Nephron progenitor cell (in vitro differentiated cells): Measurements from ENCODE around the gene NKIRAS1.
"Not testable (repeated sequence)": the region's sequence is repeated elsewhere in the genome, so short reads cannot be mapped to it uniquely, and the experiment has no call there.

Source experiments
- DNase-seq: peaks from one replicate; pipeline ENCODE4 v3.0.0; 2021
- H3K27ac Mint-ChIP-seq: 2 replicates; pipeline ENCODE4 v1.8.0; 2021; ENCODE audit warnings: mild to moderate bottlenecking, moderate library complexity, mixed read lengths
- H3K27me3 Mint-ChIP-seq: 2 replicates; pipeline ENCODE4 v1.8.0; 2021; ENCODE audit warnings: mild to moderate bottlenecking, low read depth, mixed read lengths; ENCODE audit not compliant: poor library complexity
- H3K36me3 Mint-ChIP-seq: 2 replicates; pipeline ENCODE4 v1.8.0; 2021; ENCODE audit warnings: low read depth, mixed read lengths
- H3K4me1 Mint-ChIP-seq: 2 replicates; pipeline ENCODE4 v1.8.0; 2021; ENCODE audit warnings: mixed read lengths
- H3K4me3 Mint-ChIP-seq: 2 replicates; pipeline ENCODE4 v1.8.0; 2021; ENCODE audit warnings: mild to moderate bottlenecking, moderate library complexity, mixed read lengths
- H3K9me3 Mint-ChIP-seq: 2 replicates; pipeline ENCODE4 v1.8.0; 2021; ENCODE audit warnings: mild to moderate bottlenecking, moderate library complexity, mixed read lengths
- TF ChIP-seq, protein P1 (sequence below): fragments of 200-600 bp; sonication (generic); IDR thresholded peaks from 2 replicates; pipeline ENCODE4 v1.5.0; 2021; ENCODE audit warnings: antibody characterized with exemption

The NKIRAS1 gene

DNA sequence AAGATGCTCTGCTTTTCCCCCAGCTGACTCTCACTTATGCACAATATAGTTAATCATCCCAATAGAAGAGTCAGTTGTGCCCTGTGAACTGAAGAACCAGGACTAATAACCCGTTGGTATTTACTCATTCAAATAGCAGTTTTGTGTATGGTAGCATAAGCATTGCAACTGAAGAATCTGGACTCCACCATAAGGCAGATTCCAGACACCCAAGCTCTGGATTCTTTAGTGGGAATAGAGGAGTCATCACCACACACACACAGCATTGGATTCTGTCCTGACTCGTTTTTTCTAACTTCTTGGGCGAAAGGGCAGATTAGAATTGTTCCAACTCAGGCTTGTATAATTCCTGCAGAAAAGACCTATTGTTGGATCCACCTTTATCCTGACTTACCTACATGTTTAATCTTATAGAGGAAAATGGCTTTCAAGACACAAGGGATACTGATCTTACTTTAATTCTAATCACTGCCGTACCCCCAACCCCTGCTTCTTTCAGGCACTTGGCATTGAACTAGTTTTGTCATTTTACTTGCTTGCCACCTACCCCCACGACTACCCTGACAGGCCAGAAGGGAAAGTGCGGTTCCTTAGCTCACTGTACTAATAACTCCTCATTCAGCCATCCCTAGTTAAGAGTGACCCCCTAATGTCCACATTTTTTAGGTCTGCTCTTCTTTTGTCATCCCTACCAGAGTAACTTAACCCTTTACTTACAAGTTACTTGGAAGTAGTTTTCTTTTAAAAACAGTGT is 42.3 kb downstream of the NKIRAS1 start:
- peaks cover 46% of the 10 kb centered on the region for H3K4me1 Mint-ChIP-seq
- DNase-seq, result no peak
- H3K27ac Mint-ChIP-seq, result peak overlapping the region; percentile 87
- H3K27me3 Mint-ChIP-seq, result no peaks in the 10 kb centered on the region
- H3K36me3 Mint-ChIP-seq, result peaks cover 69% of the 10 kb centered on the region
- TF ChIP-seq, protein P1, sequence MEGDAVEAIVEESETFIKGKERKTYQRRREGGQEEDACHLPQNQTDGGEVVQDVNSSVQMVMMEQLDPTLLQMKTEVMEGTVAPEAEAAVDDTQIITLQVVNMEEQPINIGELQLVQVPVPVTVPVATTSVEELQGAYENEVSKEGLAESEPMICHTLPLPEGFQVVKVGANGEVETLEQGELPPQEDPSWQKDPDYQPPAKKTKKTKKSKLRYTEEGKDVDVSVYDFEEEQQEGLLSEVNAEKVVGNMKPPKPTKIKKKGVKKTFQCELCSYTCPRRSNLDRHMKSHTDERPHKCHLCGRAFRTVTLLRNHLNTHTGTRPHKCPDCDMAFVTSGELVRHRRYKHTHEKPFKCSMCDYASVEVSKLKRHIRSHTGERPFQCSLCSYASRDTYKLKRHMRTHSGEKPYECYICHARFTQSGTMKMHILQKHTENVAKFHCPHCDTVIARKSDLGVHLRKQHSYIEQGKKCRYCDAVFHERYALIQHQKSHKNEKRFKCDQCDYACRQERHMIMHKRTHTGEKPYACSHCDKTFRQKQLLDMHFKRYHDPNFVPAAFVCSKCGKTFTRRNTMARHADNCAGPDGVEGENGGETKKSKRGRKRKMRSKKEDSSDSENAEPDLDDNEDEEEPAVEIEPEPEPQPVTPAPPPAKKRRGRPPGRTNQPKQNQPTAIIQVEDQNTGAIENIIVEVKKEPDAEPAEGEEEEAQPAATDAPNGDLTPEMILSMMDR, result no peak
- no peak overlapping the region for H3K4me3 Mint-ChIP-seq
- H3K9me3 Mint-ChIP-seq, result peaks cover 47% of the 10 kb centered on the region

DNA sequence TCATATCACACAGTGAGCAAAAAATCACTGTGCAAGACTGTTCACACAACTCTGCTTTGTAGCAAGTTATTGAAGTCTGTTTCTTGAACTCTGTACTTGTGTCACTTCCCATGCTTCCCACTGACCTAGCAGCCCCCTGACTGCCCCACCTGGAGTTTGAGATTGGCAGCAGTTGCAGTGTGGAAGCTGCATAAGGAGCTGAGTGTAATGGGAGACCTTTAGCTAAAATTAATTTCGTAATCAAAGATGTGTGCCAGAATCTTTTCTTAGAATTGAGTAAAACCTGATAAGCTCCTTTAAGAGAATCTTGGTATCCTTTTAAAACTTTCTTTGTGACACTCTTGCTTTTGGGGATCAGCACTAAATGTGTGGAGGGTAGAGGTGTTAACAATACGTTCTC is 42.8 kb downstream of the NKIRAS1 start:
- Mint-ChIP-seq H3K36me3 (peaks cover 68% of the 10 kb centered on the region), H3K4me3 (no peak overlapping the region), H3K9me3 (peaks cover 41% of the 10 kb centered on the region), H3K4me1 (peaks cover 52% of the 10 kb centered on the region), H3K27me3 (no peaks in the 10 kb centered on the region), H3K27ac (peak overlapping the region; percentile 87)
- TF ChIP-seq, protein P1, result no peak
- DNase-seq, result no peak

DNA sequence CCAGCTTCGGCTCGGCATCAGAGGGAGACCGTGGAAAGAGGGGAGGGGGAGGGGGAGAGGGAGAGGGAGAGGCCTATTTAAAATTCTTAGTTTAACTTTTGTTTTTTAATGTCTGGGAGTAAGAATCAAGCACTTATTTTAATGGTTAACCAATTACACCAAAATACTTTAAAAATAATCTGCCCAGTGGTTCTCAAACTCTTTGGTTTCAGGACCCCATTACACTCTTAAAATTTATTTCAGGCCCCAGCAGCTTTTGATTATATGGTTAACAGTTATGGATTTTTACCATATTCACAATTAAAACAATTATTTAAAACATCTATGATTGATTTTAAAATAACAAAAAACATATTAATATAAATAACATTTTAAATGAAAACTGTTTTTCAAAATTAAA is 44.5 kb downstream of the NKIRAS1 start:
- no peaks in the 10 kb centered on the region for H3K27me3 Mint-ChIP-seq
- TF ChIP-seq, protein P1, result no peak
- H3K36me3 Mint-ChIP-seq, result peaks cover 52% of the 10 kb centered on the region
- peaks cover 25% of the 10 kb centered on the region for H3K9me3 Mint-ChIP-seq
- DNase-seq, result no peak
- no peak overlapping the region for H3K27ac Mint-ChIP-seq
- peaks cover 60% of the 10 kb centered on the region for H3K4me1 Mint-ChIP-seq
- no peak overlapping the region for H3K4me3 Mint-ChIP-seq

DNA sequence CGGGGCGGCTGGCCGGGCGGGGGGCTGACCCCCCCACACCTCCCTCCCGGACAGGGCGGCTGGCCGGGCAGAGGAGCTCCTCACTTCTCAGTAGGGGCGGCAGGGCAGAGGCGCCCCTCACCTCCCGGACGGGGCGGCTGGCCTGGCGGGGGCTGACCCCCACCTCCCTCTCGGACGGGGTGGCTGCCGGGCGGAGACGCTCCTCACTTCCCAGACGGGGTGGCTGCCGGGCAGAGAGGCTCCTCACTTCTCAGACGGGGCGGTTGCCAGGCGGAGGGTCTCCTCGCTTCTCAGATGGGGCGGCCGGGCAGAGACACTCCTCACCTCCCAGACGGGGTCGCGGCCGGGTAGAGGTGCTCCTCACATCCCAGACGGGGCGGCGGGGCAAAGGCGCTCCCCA is 45.4 kb downstream of the NKIRAS1 start:
- DNase-seq, H3K27ac Mint-ChIP-seq, H3K27me3 Mint-ChIP-seq, H3K4me3 Mint-ChIP-seq: not testable (repeated sequence)
- peaks cover 42% of the 10 kb centered on the region for H3K36me3 Mint-ChIP-seq
- H3K9me3 Mint-ChIP-seq, result peaks cover 17% of the 10 kb centered on the region
- peaks cover 61% of the 10 kb centered on the region for H3K4me1 Mint-ChIP-seq

DNA sequence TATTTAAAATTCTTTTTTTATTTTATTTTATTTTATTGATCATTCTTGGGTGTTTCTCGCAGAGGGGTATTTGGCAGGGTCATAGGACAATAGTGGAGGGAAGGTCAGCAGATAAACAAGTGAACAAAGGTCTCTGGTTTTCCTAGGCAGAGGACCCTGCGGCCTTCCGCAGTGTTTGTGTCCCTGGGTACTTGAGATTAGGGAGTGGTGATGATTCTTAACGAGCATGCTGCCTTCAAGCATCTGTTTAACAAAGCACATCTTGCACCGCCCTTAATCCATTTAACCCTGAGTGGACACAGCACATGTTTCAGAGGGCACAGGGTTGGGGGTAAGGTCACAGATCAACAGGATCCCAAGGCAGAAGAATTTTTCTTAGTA is 46.1 kb downstream of the NKIRAS1 start:
- H3K27ac Mint-ChIP-seq, H3K27me3 Mint-ChIP-seq, H3K4me3 Mint-ChIP-seq, DNase-seq: not testable (repeated sequence)
- Mint-ChIP-seq H3K4me1 (peaks cover 62% of the 10 kb centered on the region), H3K36me3 (peaks cover 35% of the 10 kb centered on the region), H3K9me3 (peaks cover 13% of the 10 kb centered on the region)

DNA sequence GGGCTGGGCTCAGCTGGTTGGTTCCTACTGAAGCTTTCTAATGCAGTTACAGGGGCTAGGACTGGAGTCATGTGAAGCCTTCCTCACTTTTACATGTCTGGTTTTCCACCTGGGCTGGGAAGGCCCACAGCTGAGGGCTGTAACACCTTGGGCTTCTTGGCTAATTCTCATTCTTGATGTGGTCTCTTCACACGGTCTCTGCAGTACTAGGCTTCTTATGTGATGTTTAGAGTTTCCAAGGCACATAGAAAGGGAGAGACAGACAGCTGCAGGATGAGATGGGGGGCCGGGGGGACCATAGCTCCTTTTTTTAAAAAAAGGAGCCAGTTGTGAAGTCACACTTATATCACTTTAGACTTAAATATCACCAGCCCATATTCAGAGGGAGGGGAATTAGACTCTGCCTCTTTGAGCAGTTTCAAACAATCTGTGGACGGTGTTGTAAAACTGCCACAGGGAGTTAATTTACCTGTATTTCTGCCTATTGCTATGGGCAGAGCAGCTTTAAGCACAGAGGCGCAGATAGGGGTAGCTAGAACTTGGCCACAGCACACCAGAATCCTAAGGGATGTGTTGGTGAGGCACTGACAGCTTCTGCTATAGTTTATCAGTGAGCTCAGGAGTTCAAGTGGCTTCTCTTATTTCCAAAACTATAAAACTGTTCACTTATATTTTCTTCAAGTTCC is 46.7 kb downstream of the NKIRAS1 start:
- Mint-ChIP-seq H3K27me3 (no peaks in the 10 kb centered on the region), H3K9me3 (peaks cover 13% of the 10 kb centered on the region), H3K27ac (peak overlapping the region; percentile 58), H3K4me1 (peaks cover 65% of the 10 kb centered on the region), H3K36me3 (peaks cover 31% of the 10 kb centered on the region), H3K4me3 (peak overlapping the region; percentile 35)
- DNase-seq, result no peak
- TF ChIP-seq, protein P1, result no peak
